Astrocyte of the spinal cord (primary cell): ENCODE data around the gene LSS.
A peak's percentile ranks its signal among the peaks of the same experiment; 100 is the strongest.
"Not testable (repeated sequence)": the region's sequence is repeated elsewhere in the genome, so short reads cannot be mapped to it uniquely, and the experiment has no call there.

Experiments used
- DNase-seq: peaks from one replicate; pipeline ENCODE4 v3.0.0; 2011; ENCODE audit warnings: low read depth, low spot score
- H3K4me3 ChIP-seq: 2 replicates; pipeline ENCODE4 v1.5.1; 2011; ENCODE audit warnings: low read depth, mild to moderate bottlenecking, low read length, moderate library complexity
- CTCF ChIP-seq: IDR thresholded peaks from 2 replicates; pipeline ENCODE4 v1.5.1; 2012; ENCODE audit warnings: low read depth, mild to moderate bottlenecking, low read length, inconsistent platforms
- in situ Hi-C: cut with HindIII; loops from 2 replicates; pipeline ENCODE4 v1.10.0; 2017; ENCODE audit warnings: low sequenced_read_pairs

Gene LSS

GRCh38 chr21:46185716-46186115 lies 42.9 kb downstream of the LSS start:
- H3K4me3 ChIP-seq, result no peak overlapping the region
- DNase-seq, result no peak
- no peak for TF ChIP-seq CTCF
- in situ Hi-C loops, result no loop called here

- in situ Hi-C loops, result no loop called here
- peak; percentile 87 for DNase-seq
- no peak for TF ChIP-seq CTCF
- H3K4me3 ChIP-seq, result peak overlapping the region; percentile 43
Measured at GRCh38 chr21:46184625-46185555, 43.7 kb downstream of the LSS start.

GRCh38 chr21:46183910-46184624 lies 44.5 kb downstream of the LSS start, which contains the start of gene SPATC1L:
SPATC1L (minus strand) TSS chr21:46184459; CDS start chr21:46182816, 1,643 bp downstream.
- peak; percentile 40 for DNase-seq
- in situ Hi-C loops, result no loop called here
- peak within 1 kb of the TSS; percentile 54 for H3K4me3 ChIP-seq
- no peak for TF ChIP-seq CTCF

- in situ Hi-C loops, DNase-seq: not testable (repeated sequence)
- H3K4me3 ChIP-seq, result peak overlapping the region; percentile 54
Measured at GRCh38 chr21:46183337-46183909, 45.2 kb downstream of the LSS start.

- in situ Hi-C loops, result no loop called here
- no peak for DNase-seq
- TF ChIP-seq CTCF, result no peak
- H3K4me3 ChIP-seq, result no peak overlapping the region
Measured at GRCh38 chr21:46182548-46183336, 45.8 kb downstream of the LSS start.

GRCh38 chr21:46181953-46182547 lies 46.5 kb downstream of the LSS start:
- no peak for DNase-seq
- in situ Hi-C loops, result no loop called here
- H3K4me3 ChIP-seq, result no peak overlapping the region
- no peak for TF ChIP-seq CTCF
